ENCODE data around the gene KMO.

Gene KMO

GRCh38 chr1:241635556-241636152 lies 103.5 kb downstream of the KMO start:
- Mint-ChIP-seq H3K27me3 (ENCODE audit: low read depth) (peaks cover 3% of the 10 kb centered on the region), H3K4me1 (peaks cover 38% of the 10 kb centered on the region), H3K4me3 (no peak overlapping the region), H3K9me3 (peaks cover 1% of the 10 kb centered on the region), H3K36me3 (ENCODE audit: low read depth) (peaks cover 38% of the 10 kb centered on the region), H3K27ac (no peak overlapping the region)
- no peak for TF ChIP-seq CTCF (IDR thresholded peaks at IDR 0.05; ENCODE audit: unreplicated experiment in 3 of 3)

- TF ChIP-seq CTCF (IDR thresholded peaks at IDR 0.05; ENCODE audit: unreplicated experiment in 3 of 3), result no peak
- H3K27me3 Mint-ChIP-seq (ENCODE audit: low read depth), result peaks cover 3% of the 10 kb centered on the region
- peaks cover 40% of the 10 kb centered on the region for H3K4me1 Mint-ChIP-seq
- no peak overlapping the region for H3K27ac Mint-ChIP-seq
- H3K4me3 Mint-ChIP-seq, result peak overlapping the region; percentile 40 to 68 (median 66)
- H3K36me3 Mint-ChIP-seq (ENCODE audit: low read depth), result peaks cover 38% of the 10 kb centered on the region
- peaks cover 2% of the 10 kb centered on the region for H3K9me3 Mint-ChIP-seq
These were observed 104.1 kb downstream of the KMO start for GRCh38 chr1:241636291-241636690.

GRCh38 chr1:241637046-241637590 lies 104.9 kb downstream of the KMO start:
- H3K36me3 Mint-ChIP-seq (ENCODE audit: low read depth), result peaks cover 36% of the 10 kb centered on the region
- H3K27ac Mint-ChIP-seq, result peak overlapping the region in 2 of 3 experiments; percentile 12 to 50

GRCh38 chr1:241637604-241638003 lies 105.4 kb downstream of the KMO start:
- no peak for TF ChIP-seq CTCF (IDR thresholded peaks at IDR 0.05; ENCODE audit: unreplicated experiment in 3 of 3)
- peaks cover 7% of the 10 kb centered on the region for H3K9me3 Mint-ChIP-seq
- no peaks in the 10 kb centered on the region for H3K27me3 Mint-ChIP-seq (ENCODE audit: low read depth)

More at GRCh38 chr1:241637046-241637590, 104.9 kb downstream of the KMO start:
- no peak for TF ChIP-seq CTCF (IDR thresholded peaks at IDR 0.05; ENCODE audit: unreplicated experiment in 3 of 3)
- Mint-ChIP-seq H3K4me3 (peak overlapping the region; percentile 87 to 89 (median 88)), H3K9me3 (peaks cover 2% of the 10 kb centered on the region), H3K27me3 (ENCODE audit: low read depth) (peaks cover 2% of the 10 kb centered on the region), H3K4me1 (peaks cover 35% of the 10 kb centered on the region)

GRCh38 chr1:241638099-241638682 lies 106.0 kb downstream of the KMO start:
- Mint-ChIP-seq H3K4me3 (peak overlapping the region; percentile 87 to 89 (median 88)), H3K27me3 (ENCODE audit: low read depth) (no peaks in the 10 kb centered on the region), H3K9me3 (peaks cover 8% of the 10 kb centered on the region), H3K4me1 (peaks cover 33% of the 10 kb centered on the region), H3K36me3 (ENCODE audit: low read depth) (peaks cover 33% of the 10 kb centered on the region), H3K27ac (peak overlapping the region in 2 of 3 experiments; percentile 18 to 65)
- TF ChIP-seq CTCF (IDR thresholded peaks at IDR 0.05; ENCODE audit: unreplicated experiment in 3 of 3), result no peak

More at GRCh38 chr1:241637604-241638003, 105.4 kb downstream of the KMO start:
- H3K4me3 Mint-ChIP-seq, result peak overlapping the region; percentile 87 to 89 (median 88)
- peaks cover 33% of the 10 kb centered on the region for H3K36me3 Mint-ChIP-seq (ENCODE audit: low read depth)
- peak overlapping the region in 2 of 3 experiments; percentile 12 to 50 for H3K27ac Mint-ChIP-seq
- H3K4me1 Mint-ChIP-seq, result peaks cover 33% of the 10 kb centered on the region
